GM12865 (cell line): ENCODE data around the gene TAF6.

Experiments
- DNase-seq: peaks from one replicate; pipeline ENCODE4 v3.0.0; 2010; ENCODE audit warnings: low read depth
- H3K4me3 ChIP-seq: 2 replicates; pipeline ENCODE4 v1.5.1; 2011; ENCODE audit warnings: mild to moderate bottlenecking, low read depth, low read length, control low read depth
- CTCF ChIP-seq: IDR thresholded peaks from 2 replicates; pipeline ENCODE4 v1.5.1; 2011; ENCODE audit warnings: low read length, control low read depth, low read depth, inconsistent platforms; ENCODE audit not compliant: insufficient read depth; ENCODE audit errors: missing control alignments

Gene TAF6

GRCh38 chr7:100077205-100077604 lies 42.0 kb downstream of the TAF6 start:
- no peak for TF ChIP-seq CTCF
- no peak overlapping the region for H3K4me3 ChIP-seq
- DNase-seq: no peak

GRCh38 chr7:100075418-100075817 lies 43.7 kb downstream of the TAF6 start:
- no peak overlapping the region for H3K4me3 ChIP-seq
- no peak for DNase-seq
- no peak for TF ChIP-seq CTCF

- no peak for TF ChIP-seq CTCF
- no peak overlapping the region for H3K4me3 ChIP-seq
- DNase-seq: no peak
These were observed 44.3 kb downstream of the TAF6 start for GRCh38 chr7:100074841-100075240.

GRCh38 chr7:100072462-100072861 lies 46.7 kb downstream of the TAF6 start:
- no peak for TF ChIP-seq CTCF
- no peak overlapping the region for H3K4me3 ChIP-seq
- DNase-seq: no peak

GRCh38 chr7:100071018-100071723 lies 48.0 kb downstream of the TAF6 start:
- DNase-seq: no peak
- H3K4me3 ChIP-seq: no peak overlapping the region
- TF ChIP-seq CTCF: no peak

GRCh38 chr7:100069991-100070390 lies 49.2 kb downstream of the TAF6 start:
- no peak overlapping the region for H3K4me3 ChIP-seq

More at GRCh38 chr7:100069991-100070390, 49.2 kb downstream of the TAF6 start:
- DNase-seq: no peak
- no peak for TF ChIP-seq CTCF
